Panc1 (cell line): ENCODE measurements around the gene UCMA. TPM values are rescaled to one million over a fixed set of nuclear protein-coding genes. Genes with fewer than 3 reads are reported as not detected.

Experiments
- ATAC-seq: fragments of 200-7000 bp; cut with Tn5 transposase; 2 replicates; pipeline ENCODE4 v1.9.1; 2020; ENCODE audit warnings: mild to moderate bottlenecking, moderate library complexity
- BruUV-seq: library from RNA; stranded (reverse); fragments of 400-500 nt; replicated peaks from 2 replicates; lab custom pipeline; 2021; lab: Mats Ljungman, UMichigan
- CTCF ChIA-PET: fragments of 300-600 bp; sonication (Branson Sonifier 250); formaldehyde crosslinking; loops from one replicate; lab custom pipeline; 2022; ENCODE audit warnings: antibody characterized with exemption; lab: Charles Lee
- POLR2A ChIA-PET: fragments of 300-600 bp; sonication (Branson Sonifier 250); formaldehyde crosslinking; loops from one replicate; lab custom pipeline; 2022; ENCODE audit warnings: antibody characterized with exemption; lab: Charles Lee
- DNase-seq: peaks from one replicate; pipeline ENCODE4 v3.0.0-alpha.2; 2010; ENCODE audit warnings: low read depth, low spot score
- H3K27ac ChIP-seq: 2 replicates; pipeline ENCODE4 v1.5.1; 2011; ENCODE audit warnings: mild to moderate bottlenecking, low read length, inconsistent platforms
- H3K27me3 ChIP-seq: fragments of 200-500 bp; sonication (Bioruptor generic); 2 replicates; pipeline ENCODE4 v1.6.0; 2014; ENCODE audit warnings: low read length, inconsistent platforms; ENCODE audit not compliant: control insufficient read depth, insufficient read depth
- H3K36me3 ChIP-seq: fragments of 200-500 bp; sonication (Bioruptor generic); 2 replicates; pipeline ENCODE4 v1.5.1; 2014; ENCODE audit warnings: inconsistent platforms, mild to moderate bottlenecking, low read length, moderate library complexity; ENCODE audit not compliant: control insufficient read depth, insufficient read depth
- H3K4me1 ChIP-seq: 2 replicates; pipeline ENCODE4 v1.5.1; 2011; ENCODE audit warnings: inconsistent platforms, mild to moderate bottlenecking, low read length, moderate library complexity; ENCODE audit not compliant: control insufficient read depth, insufficient read depth
- H3K4me3 ChIP-seq, 2 experiments: 2 replicates each; pipeline ENCODE4 v1.5.1; 2011 to 2012; ENCODE audit warnings: low read depth in 2 of 2, low read length in 2 of 2, mild to moderate bottlenecking in 2 of 2, inconsistent platforms in 1 of 2, moderate library complexity in 1 of 2
- H3K9me3 ChIP-seq: fragments of 200-500 bp; sonication (Bioruptor generic); 2 replicates; pipeline ENCODE4 v1.5.1; 2014; ENCODE audit warnings: low read depth, mild to moderate bottlenecking, inconsistent platforms, low read length, moderate library complexity; ENCODE audit not compliant: control insufficient read depth, insufficient read depth
- CTCF ChIP-seq: fragments of 450-650 bp; IDR thresholded peaks from 2 replicates; pipeline ENCODE4 v1.5.1; 2017; ENCODE audit warnings: mild to moderate bottlenecking
- POLR2AphosphoS5 ChIP-seq: IDR thresholded peaks from 2 replicates; pipeline ENCODE4 v1.6.1; 2012; ENCODE audit warnings: mild to moderate bottlenecking, low read depth, low read length, moderate library complexity
- SIN3A ChIP-seq: IDR thresholded peaks from 2 replicates; pipeline ENCODE4 v1.6.1; 2012; ENCODE audit warnings: low read depth, mild to moderate bottlenecking, low read length, moderate library complexity, borderline replicate concordance; ENCODE audit not compliant: insufficient read depth
- TCF7L2 ChIP-seq: IDR thresholded peaks from 2 replicates; pipeline ENCODE4 v1.6.1; 2011; ENCODE audit warnings: mild to moderate bottlenecking, low read depth, low read length, inconsistent platforms
- in situ Hi-C: cut with HindIII; loops from 2 replicates; pipeline ENCODE4 v1.10.0; 2016; ENCODE audit warnings: low sequenced_read_pairs, low pct_unique_long_range_greater_than_20kb
- intact Hi-C: fragments of 100-400 bp; cut with micrococcal nuclease; formaldehyde crosslinking; loops from one replicate; pipeline ENCODE4 v1.10.0; 2022; ENCODE audit not compliant: unreplicated experiment
- total RNA-seq: library from RNA; stranded (reverse); gene quantifications from one replicate; pipeline ENCODE4 v1.2.1, GENCODE V29; 2021; ENCODE audit not compliant: unreplicated experiment
- TF ChIP-seq, protein P1 (sequence below), 2 experiments: IDR thresholded peaks; 2 replicates each; pipeline ENCODE4 v1.6.1; 2011 to 2012; ENCODE audit warnings: low read depth in 2 of 2, control low read depth in 1 of 2, low read length in 1 of 2, mild to moderate bottlenecking in 1 of 2, moderate library complexity in 1 of 2; ENCODE audit not compliant: insufficient read depth in 1 of 2

The UCMA gene
- total RNA-seq, 1 experiment from 2014 or later: not detected

GRCh38 chr10:13256627-13257026 lies 22.5 kb upstream of the UCMA start:
- H3K9me3 ChIP-seq: no peaks in the 10 kb centered on the region
- TF ChIP-seq POLR2AphosphoS5 (no peak), TCF7L2 (no peak), CTCF (no peak), SIN3A (no peak)
- TF ChIP-seq, protein P1, sequence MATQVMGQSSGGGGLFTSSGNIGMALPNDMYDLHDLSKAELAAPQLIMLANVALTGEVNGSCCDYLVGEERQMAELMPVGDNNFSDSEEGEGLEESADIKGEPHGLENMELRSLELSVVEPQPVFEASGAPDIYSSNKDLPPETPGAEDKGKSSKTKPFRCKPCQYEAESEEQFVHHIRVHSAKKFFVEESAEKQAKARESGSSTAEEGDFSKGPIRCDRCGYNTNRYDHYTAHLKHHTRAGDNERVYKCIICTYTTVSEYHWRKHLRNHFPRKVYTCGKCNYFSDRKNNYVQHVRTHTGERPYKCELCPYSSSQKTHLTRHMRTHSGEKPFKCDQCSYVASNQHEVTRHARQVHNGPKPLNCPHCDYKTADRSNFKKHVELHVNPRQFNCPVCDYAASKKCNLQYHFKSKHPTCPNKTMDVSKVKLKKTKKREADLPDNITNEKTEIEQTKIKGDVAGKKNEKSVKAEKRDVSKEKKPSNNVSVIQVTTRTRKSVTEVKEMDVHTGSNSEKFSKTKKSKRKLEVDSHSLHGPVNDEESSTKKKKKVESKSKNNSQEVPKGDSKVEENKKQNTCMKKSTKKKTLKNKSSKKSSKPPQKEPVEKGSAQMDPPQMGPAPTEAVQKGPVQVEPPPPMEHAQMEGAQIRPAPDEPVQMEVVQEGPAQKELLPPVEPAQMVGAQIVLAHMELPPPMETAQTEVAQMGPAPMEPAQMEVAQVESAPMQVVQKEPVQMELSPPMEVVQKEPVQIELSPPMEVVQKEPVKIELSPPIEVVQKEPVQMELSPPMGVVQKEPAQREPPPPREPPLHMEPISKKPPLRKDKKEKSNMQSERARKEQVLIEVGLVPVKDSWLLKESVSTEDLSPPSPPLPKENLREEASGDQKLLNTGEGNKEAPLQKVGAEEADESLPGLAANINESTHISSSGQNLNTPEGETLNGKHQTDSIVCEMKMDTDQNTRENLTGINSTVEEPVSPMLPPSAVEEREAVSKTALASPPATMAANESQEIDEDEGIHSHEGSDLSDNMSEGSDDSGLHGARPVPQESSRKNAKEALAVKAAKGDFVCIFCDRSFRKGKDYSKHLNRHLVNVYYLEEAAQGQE (IDR thresholded peaks at IDR 0.05; ENCODE audit: insufficient read depth in 1 of 2, low read depth in 2 of 2, low read length in 1 of 2): no peak
- no peaks in the 10 kb centered on the region for H3K27me3 ChIP-seq
- DNase-seq (no peak), ATAC-seq (no peak)
- intact Hi-C loops: no loop called here
- ChIA-PET CTCF (no interaction called here), POLR2A (no interaction called here)
- H3K36me3 ChIP-seq: no peaks in the 10 kb centered on the region
- in situ Hi-C loops: no loop called here
- H3K4me3 ChIP-seq: no peak overlapping the region
- no TSS peak for BruUV-seq
- no peak overlapping the region for H3K27ac ChIP-seq
- no peaks in the 10 kb centered on the region for H3K4me1 ChIP-seq

DNA sequence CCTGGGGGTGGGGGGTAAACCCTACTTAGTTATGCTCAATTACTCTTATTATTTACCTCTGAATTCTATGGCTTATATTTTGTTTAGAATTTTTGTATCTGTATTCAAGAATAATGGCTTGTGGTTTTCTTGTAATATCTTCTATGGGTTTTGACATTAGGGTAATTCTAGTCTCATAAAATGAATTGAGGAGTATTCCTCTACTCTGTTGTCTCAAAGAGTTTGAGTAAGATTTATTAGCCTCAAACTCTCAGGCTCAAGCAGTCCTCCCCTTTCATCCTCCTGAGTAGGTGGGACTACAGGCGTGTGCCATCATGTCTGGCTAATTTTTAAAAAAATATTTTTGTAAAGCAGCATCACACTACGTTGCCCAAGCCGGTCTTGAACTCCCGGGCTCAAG lies 19.6 kb upstream of the UCMA start:
- Histone ChIP-seq H3K9me3 (no peaks in the 10 kb centered on the region), H3K36me3 (no peaks in the 10 kb centered on the region), H3K4me3 (no peak overlapping the region), H3K27ac (no peak overlapping the region), H3K27me3 (no peaks in the 10 kb centered on the region), H3K4me1 (no peaks in the 10 kb centered on the region)
- DNase-seq (no peak), ATAC-seq (no peak)
- CTCF ChIA-PET: no interaction called here
- POLR2A ChIA-PET: no interaction called here
- BruUV-seq: no TSS peak
- no peak for TF ChIP-seq CTCF
- no peak for TF ChIP-seq POLR2AphosphoS5
- TF ChIP-seq, protein P1 (IDR thresholded peaks at IDR 0.05; ENCODE audit: insufficient read depth in 1 of 2, low read depth in 2 of 2, low read length in 1 of 2): no peak
- no peak for TF ChIP-seq TCF7L2
- no peak for TF ChIP-seq SIN3A
- in situ Hi-C loops: no loop called here
- intact Hi-C loops: no loop called here
